GM20431 (cell line): ENCODE results near the gene MRM2.

Experiments used
- in situ Hi-C: fragments of 300-500 bp; cut with MseI, MboI; formaldehyde crosslinking; loops from one replicate; pipeline ENCODE4 v1.15.0; 2020; ENCODE audit warnings: low sequenced_read_pairs; ENCODE audit not compliant: unreplicated experiment

MRM2 gene

GRCh38 chr7:2249744-2250323 lies 7.8 kb upstream of the MRM2 start:
- in situ Hi-C loops = loop anchor here (10.0 kb wide), 1 partner anchor 95 kb away; no protein-coding TSS in a partner anchor

GRCh38 chr7:2248984-2249694 lies 7.1 kb upstream of the MRM2 start:
- in situ Hi-C loops = loop anchor here (10.0 kb wide), 1 partner anchor 96 kb away; no protein-coding TSS in a partner anchor

- in situ Hi-C loops = loop anchor here (10.0 kb wide), 1 partner anchor 97 kb away; no protein-coding TSS in a partner anchor
Measured at GRCh38 chr7:2247141-2247995, 5.4 kb upstream of the MRM2 start.

- in situ Hi-C loops = loop anchor here (10.0 kb wide), 1 partner anchor 99 kb away; no protein-coding TSS in a partner anchor
Measured at GRCh38 chr7:2245883-2246675, 4.1 kb upstream of the MRM2 start.

- in situ Hi-C loops = loop anchor here (10.0 kb wide), 1 partner anchor 100 kb away; no protein-coding TSS in a partner anchor
Measured at GRCh38 chr7:2244404-2244995, 2.5 kb upstream of the MRM2 start.

- in situ Hi-C loops = loop anchor here (10.0 kb wide), 1 partner anchor 101 kb away; no protein-coding TSS in a partner anchor
Measured at GRCh38 chr7:2243458-2243857, 1.5 kb upstream of the MRM2 start.

GRCh38 chr7:2242541-2243429 lies 780 bp upstream of the MRM2 start:
- in situ Hi-C loops = loop anchor here (10.0 kb wide), 1 partner anchor 102 kb away; no protein-coding TSS in a partner anchor

- in situ Hi-C loops = no loop called here
Measured at GRCh38 chr7:2239242-2239641, 2.8 kb downstream of the MRM2 start.

- in situ Hi-C loops = no loop called here
Measured at GRCh38 chr7:2237109-2237602, 4.8 kb downstream of the MRM2 start.

GRCh38 chr7:2233926-2234325 lies 8.1 kb downstream of the MRM2 start:
- in situ Hi-C loops = no loop called here

- in situ Hi-C loops = no loop called here
Measured at GRCh38 chr7:2232766-2233520, 9.1 kb downstream of the MRM2 start, which contains the start of gene MAD1L1. Gene MAD1L1, minus strand, starts transcription at chr7:2232945. Its CDS starts 2,812 bp downstream, at chr7:2230133.

- in situ Hi-C loops = no loop called here
Measured at GRCh38 chr7:2231992-2232765, 9.8 kb downstream of the MRM2 start.

- in situ Hi-C loops = no loop called here
Measured at GRCh38 chr7:2230882-2231281, 11.1 kb downstream of the MRM2 start.

- in situ Hi-C loops = no loop called here
Measured at GRCh38 chr7:2230226-2230625, 11.8 kb downstream of the MRM2 start.

GRCh38 chr7:2229467-2229866 lies 12.5 kb downstream of the MRM2 start:
- in situ Hi-C loops = no loop called here

GRCh38 chr7:2228921-2229320 lies 13.1 kb downstream of the MRM2 start:
- in situ Hi-C loops = no loop called here

- in situ Hi-C loops = no loop called here
Measured at GRCh38 chr7:2227699-2228098, 14.3 kb downstream of the MRM2 start.
